Panc1 (cell line): ENCODE measurements around the gene OMP. TPM values are rescaled to one million over a fixed set of nuclear protein-coding genes. Genes with fewer than 3 reads are reported as not detected.

Experiments used
- ATAC-seq: fragments of 200-7000 bp; cut with Tn5 transposase; 2 replicates; pipeline ENCODE4 v1.9.1; 2020; ENCODE audit warnings: mild to moderate bottlenecking, moderate library complexity
- BruUV-seq: library from RNA; stranded (reverse); fragments of 400-500 nt; replicated peaks from 2 replicates; lab custom pipeline; 2021; lab: Mats Ljungman, UMichigan
- CTCF ChIA-PET: fragments of 300-600 bp; sonication (Branson Sonifier 250); formaldehyde crosslinking; loops from one replicate; lab custom pipeline; 2022; ENCODE audit warnings: antibody characterized with exemption; lab: Charles Lee
- POLR2A ChIA-PET: fragments of 300-600 bp; sonication (Branson Sonifier 250); formaldehyde crosslinking; loops from one replicate; lab custom pipeline; 2022; ENCODE audit warnings: antibody characterized with exemption; lab: Charles Lee
- DNase-seq: peaks from one replicate; pipeline ENCODE4 v3.0.0-alpha.2; 2010; ENCODE audit warnings: low read depth, low spot score
- H3K27ac ChIP-seq: 2 replicates; pipeline ENCODE4 v1.5.1; 2011; ENCODE audit warnings: mild to moderate bottlenecking, low read length, inconsistent platforms
- H3K27me3 ChIP-seq: fragments of 200-500 bp; sonication (Bioruptor generic); 2 replicates; pipeline ENCODE4 v1.6.0; 2014; ENCODE audit warnings: low read length, inconsistent platforms; ENCODE audit not compliant: control insufficient read depth, insufficient read depth
- H3K36me3 ChIP-seq: fragments of 200-500 bp; sonication (Bioruptor generic); 2 replicates; pipeline ENCODE4 v1.5.1; 2014; ENCODE audit warnings: inconsistent platforms, mild to moderate bottlenecking, low read length, moderate library complexity; ENCODE audit not compliant: control insufficient read depth, insufficient read depth
- H3K4me1 ChIP-seq: 2 replicates; pipeline ENCODE4 v1.5.1; 2011; ENCODE audit warnings: inconsistent platforms, mild to moderate bottlenecking, low read length, moderate library complexity; ENCODE audit not compliant: control insufficient read depth, insufficient read depth
- H3K4me3 ChIP-seq, 2 experiments: 2 replicates each; pipeline ENCODE4 v1.5.1; 2011 to 2012; ENCODE audit warnings: low read depth in 2 of 2, low read length in 2 of 2, mild to moderate bottlenecking in 2 of 2, inconsistent platforms in 1 of 2, moderate library complexity in 1 of 2
- H3K9me3 ChIP-seq: fragments of 200-500 bp; sonication (Bioruptor generic); 2 replicates; pipeline ENCODE4 v1.5.1; 2014; ENCODE audit warnings: low read depth, mild to moderate bottlenecking, inconsistent platforms, low read length, moderate library complexity; ENCODE audit not compliant: control insufficient read depth, insufficient read depth
- CTCF ChIP-seq: fragments of 450-650 bp; IDR thresholded peaks from 2 replicates; pipeline ENCODE4 v1.5.1; 2017; ENCODE audit warnings: mild to moderate bottlenecking
- POLR2AphosphoS5 ChIP-seq: IDR thresholded peaks from 2 replicates; pipeline ENCODE4 v1.6.1; 2012; ENCODE audit warnings: mild to moderate bottlenecking, low read depth, low read length, moderate library complexity
- REST ChIP-seq, 2 experiments: IDR thresholded peaks; 2 replicates each; pipeline ENCODE4 v1.6.1; 2011 to 2012; ENCODE audit warnings: low read depth in 2 of 2, control low read depth in 1 of 2, low read length in 1 of 2, mild to moderate bottlenecking in 1 of 2, moderate library complexity in 1 of 2; ENCODE audit not compliant: insufficient read depth in 1 of 2
- SIN3A ChIP-seq: IDR thresholded peaks from 2 replicates; pipeline ENCODE4 v1.6.1; 2012; ENCODE audit warnings: low read depth, mild to moderate bottlenecking, low read length, moderate library complexity, borderline replicate concordance; ENCODE audit not compliant: insufficient read depth
- TCF7L2 ChIP-seq: IDR thresholded peaks from 2 replicates; pipeline ENCODE4 v1.6.1; 2011; ENCODE audit warnings: mild to moderate bottlenecking, low read depth, low read length, inconsistent platforms
- in situ Hi-C: cut with HindIII; loops from 2 replicates; pipeline ENCODE4 v1.10.0; 2016; ENCODE audit warnings: low sequenced_read_pairs, low pct_unique_long_range_greater_than_20kb
- intact Hi-C: fragments of 100-400 bp; cut with micrococcal nuclease; formaldehyde crosslinking; loops from one replicate; pipeline ENCODE4 v1.10.0; 2022; ENCODE audit not compliant: unreplicated experiment
- total RNA-seq: library from RNA; stranded (reverse); gene quantifications from one replicate; pipeline ENCODE4 v1.2.1, GENCODE V29; 2021; ENCODE audit not compliant: unreplicated experiment

The OMP gene
- total RNA-seq, 1 experiment from 2014 or later = 1.5 TPM

- POLR2A ChIA-PET = no interaction called here
- H3K4me1 ChIP-seq = peaks cover 7% of the 10 kb centered on the region; the same call in 1 of the 2 replicates
- H3K4me3 ChIP-seq = no peak overlapping the region
- CTCF ChIA-PET = interaction anchor here (0.7 kb wide), 1 partner anchor 16 kb away, joined by 3 read pairs; no protein-coding TSS in a partner anchor
- H3K27me3 ChIP-seq = no peaks in the 10 kb centered on the region
- ATAC-seq (no peak), DNase-seq (no peak)
- in situ Hi-C loops = no loop called here
- no peak overlapping the region for H3K27ac ChIP-seq
- H3K36me3 ChIP-seq = no peaks in the 10 kb centered on the region
- intact Hi-C loops = no loop called here
- TF ChIP-seq REST (IDR thresholded peaks at IDR 0.05; ENCODE audit: insufficient read depth in 1 of 2, low read depth in 2 of 2, low read length in 1 of 2) (no peak), SIN3A (no peak)
- BruUV-seq = no TSS peak
- H3K9me3 ChIP-seq = no peaks in the 10 kb centered on the region
Observed at GRCh38 chr11:77123591-77123990, 21.0 kb downstream of the OMP start.

- intact Hi-C loops (no loop called here), in situ Hi-C loops (no loop called here)
- Histone ChIP-seq H3K9me3 (no peaks in the 10 kb centered on the region), H3K27me3 (no peaks in the 10 kb centered on the region), H3K36me3 (no peaks in the 10 kb centered on the region), H3K4me1 (peaks cover 7% of the 10 kb centered on the region; the same call in 1 of the 2 replicates), H3K4me3 (no peak overlapping the region), H3K27ac (no peak overlapping the region)
- no peak for TF ChIP-seq REST (IDR thresholded peaks at IDR 0.05; ENCODE audit: insufficient read depth in 1 of 2, low read depth in 2 of 2, low read length in 1 of 2)
- no peak for TF ChIP-seq POLR2AphosphoS5
- TF ChIP-seq SIN3A = no peak
- no peak for TF ChIP-seq CTCF
- no peak for TF ChIP-seq TCF7L2
- no peak for DNase-seq
- no peak for ATAC-seq
- BruUV-seq = no TSS peak
- POLR2A ChIA-PET = no interaction called here
- CTCF ChIA-PET = interaction anchor here (0.7 kb wide), 1 partner anchor 16 kb away, joined by 3 read pairs; no protein-coding TSS in a partner anchor
Observed at GRCh38 chr11:77124041-77124440, 21.4 kb downstream of the OMP start.
